AG04450 (cell line): ENCODE results near the gene APLP2. TPM values are rescaled to one million over a fixed set of nuclear protein-coding genes. Genes with fewer than 3 reads are reported as not detected.

ENCODE experiments used
- CTCF ChIA-PET: fragments of 300-600, 350-600 bp; formaldehyde crosslinking; extraction: SDS; loops from one replicate; lab custom pipeline; 2022; ENCODE audit warnings: antibody characterized with exemption, inconsistent platforms; lab: Charles Lee
- POLR2A ChIA-PET: fragments of 350-600 bp; formaldehyde crosslinking; extraction: SDS; loops from one replicate; lab custom pipeline; 2021; ENCODE audit warnings: antibody characterized with exemption, inconsistent platforms; lab: Yijun Ruan, JAX
- DNase-seq: peaks from one replicate; pipeline ENCODE4 v3.0.0-alpha.2; 2011; ENCODE audit warnings: low read depth, low spot score
- H3K27ac ChIP-seq: one replicate; pipeline ENCODE4 v1.5.1; 2012; ENCODE audit warnings: low read depth, low read length, control low read depth
- H3K27me3 ChIP-seq: one replicate; pipeline ENCODE4 v1.6.0; 2012; ENCODE audit warnings: low read length; ENCODE audit not compliant: control insufficient read depth, insufficient read depth
- H3K4me3 ChIP-seq: 2 replicates; pipeline ENCODE4 v1.5.1; 2011; ENCODE audit warnings: mild to moderate bottlenecking, low read depth, low read length, control low read depth
- H3K9me3 ChIP-seq: 2 replicates; pipeline ENCODE4 v1.5.1; 2012; ENCODE audit warnings: low read length; ENCODE audit not compliant: control insufficient read depth, insufficient read depth
- polyA plus RNA-seq: library from polyadenylated mRNA; depleted of rRNA; stranded (reverse); fragments of >200 nt; gene quantifications from 2 replicates; pipeline ENCODE4 v1.2.3, GENCODE V29; 2011
- TF ChIP-seq, protein P1 (sequence below): IDR thresholded peaks from 2 replicates; pipeline ENCODE4 v1.5.1; 2011; ENCODE audit warnings: low read depth, low read length, control low read depth, inconsistent platforms

The APLP2 gene
- polyA plus RNA-seq, 1 experiment, result 273 TPM

DNA sequence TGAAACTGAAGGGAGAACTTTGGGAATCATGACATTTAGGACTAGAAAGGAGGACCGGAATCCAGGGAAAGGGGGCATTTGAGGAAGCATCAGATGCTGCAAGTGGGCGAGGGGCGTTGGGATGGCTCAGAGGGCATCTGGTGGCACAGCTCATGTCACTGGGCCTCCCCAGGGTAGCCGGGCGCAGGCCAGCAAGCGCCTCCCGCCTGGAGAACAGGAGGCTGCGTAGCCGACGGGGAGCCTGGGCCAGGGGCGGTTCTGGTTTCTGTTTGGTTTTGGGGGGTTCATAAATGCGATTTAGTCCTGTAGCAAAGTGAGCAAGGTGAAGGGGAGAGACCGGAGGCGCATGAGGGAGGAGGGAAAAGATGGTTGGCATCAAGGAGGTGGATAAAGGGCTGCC is 89.4 kb downstream of the APLP2 start:
- H3K27me3 ChIP-seq, result peaks cover 48% of the 10 kb centered on the region
- H3K4me3 ChIP-seq, result no peak overlapping the region
- H3K27ac ChIP-seq, result no peak overlapping the region
- DNase-seq, result no peak
- ChIA-PET CTCF (no interaction called here), POLR2A (no interaction called here)
- no peaks in the 10 kb centered on the region for H3K9me3 ChIP-seq
- TF ChIP-seq, protein P1, sequence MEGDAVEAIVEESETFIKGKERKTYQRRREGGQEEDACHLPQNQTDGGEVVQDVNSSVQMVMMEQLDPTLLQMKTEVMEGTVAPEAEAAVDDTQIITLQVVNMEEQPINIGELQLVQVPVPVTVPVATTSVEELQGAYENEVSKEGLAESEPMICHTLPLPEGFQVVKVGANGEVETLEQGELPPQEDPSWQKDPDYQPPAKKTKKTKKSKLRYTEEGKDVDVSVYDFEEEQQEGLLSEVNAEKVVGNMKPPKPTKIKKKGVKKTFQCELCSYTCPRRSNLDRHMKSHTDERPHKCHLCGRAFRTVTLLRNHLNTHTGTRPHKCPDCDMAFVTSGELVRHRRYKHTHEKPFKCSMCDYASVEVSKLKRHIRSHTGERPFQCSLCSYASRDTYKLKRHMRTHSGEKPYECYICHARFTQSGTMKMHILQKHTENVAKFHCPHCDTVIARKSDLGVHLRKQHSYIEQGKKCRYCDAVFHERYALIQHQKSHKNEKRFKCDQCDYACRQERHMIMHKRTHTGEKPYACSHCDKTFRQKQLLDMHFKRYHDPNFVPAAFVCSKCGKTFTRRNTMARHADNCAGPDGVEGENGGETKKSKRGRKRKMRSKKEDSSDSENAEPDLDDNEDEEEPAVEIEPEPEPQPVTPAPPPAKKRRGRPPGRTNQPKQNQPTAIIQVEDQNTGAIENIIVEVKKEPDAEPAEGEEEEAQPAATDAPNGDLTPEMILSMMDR, result no peak

DNA sequence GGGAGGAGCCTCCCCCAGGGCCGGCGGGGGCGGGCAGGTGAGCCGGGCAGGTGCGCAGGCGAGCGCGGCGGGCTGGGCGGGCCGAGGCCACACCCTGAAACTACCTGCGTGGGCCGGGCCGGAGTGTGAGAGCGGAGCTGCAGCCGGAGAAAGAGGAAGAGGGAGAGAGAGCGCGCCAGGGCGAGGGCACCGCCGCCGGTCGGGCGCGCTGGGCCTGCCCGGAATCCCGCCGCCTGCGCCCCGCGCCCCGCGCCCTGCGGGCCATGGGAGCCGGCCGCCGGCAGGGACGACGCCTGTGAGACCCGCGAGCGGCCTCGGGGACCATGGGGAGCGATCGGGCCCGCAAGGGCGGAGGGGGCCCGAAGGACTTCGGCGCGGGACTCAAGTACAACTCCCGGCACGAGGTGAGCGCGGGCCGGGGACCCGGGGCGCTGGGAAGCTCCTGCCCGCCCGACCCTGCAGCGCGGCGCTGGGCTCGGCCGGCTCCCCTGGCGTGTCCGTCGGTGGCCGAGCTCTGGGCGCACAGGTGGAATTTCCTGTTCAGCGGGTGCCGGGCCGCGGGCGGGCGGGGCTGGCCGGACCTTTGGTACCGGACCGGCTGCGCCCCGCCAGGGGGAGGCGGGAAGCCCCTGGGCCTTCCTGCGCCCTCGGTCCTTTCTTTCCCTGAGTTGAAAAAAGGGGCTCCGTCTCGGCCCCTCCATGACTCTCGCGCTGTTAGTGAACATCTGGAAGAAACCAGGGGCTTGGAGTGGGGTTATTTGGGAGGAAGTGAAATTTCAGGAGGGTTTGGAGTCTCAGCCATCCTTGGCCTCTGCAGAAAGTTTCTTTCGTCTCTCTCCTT is 90.2 kb downstream of the APLP2 start, which contains the start of gene ST14:
Gene ST14, plus strand, starts transcription at position 126 of the 841 bp plus-strand sequence. Its CDS starts 198 bp downstream, at position 324.
- Histone ChIP-seq H3K27ac (no peak within 1 kb of the TSS), H3K9me3 (no peaks in the 10 kb centered on the region), H3K4me3 (no peak within 1 kb of the TSS), H3K27me3 (peaks cover 48% of the 10 kb centered on the region)
- DNase-seq, result no peak
- TF ChIP-seq, protein P1, result no peak
- ChIA-PET CTCF (interaction anchor here (1.1 kb wide), 1 partner anchor 27 kb away, joined by 6 read pairs; no protein-coding TSS in a partner anchor), POLR2A (interaction anchor here (0.6 kb wide), 1 partner anchor 1115 kb away, joined by 3 read pairs; no protein-coding TSS in a partner anchor)

DNA sequence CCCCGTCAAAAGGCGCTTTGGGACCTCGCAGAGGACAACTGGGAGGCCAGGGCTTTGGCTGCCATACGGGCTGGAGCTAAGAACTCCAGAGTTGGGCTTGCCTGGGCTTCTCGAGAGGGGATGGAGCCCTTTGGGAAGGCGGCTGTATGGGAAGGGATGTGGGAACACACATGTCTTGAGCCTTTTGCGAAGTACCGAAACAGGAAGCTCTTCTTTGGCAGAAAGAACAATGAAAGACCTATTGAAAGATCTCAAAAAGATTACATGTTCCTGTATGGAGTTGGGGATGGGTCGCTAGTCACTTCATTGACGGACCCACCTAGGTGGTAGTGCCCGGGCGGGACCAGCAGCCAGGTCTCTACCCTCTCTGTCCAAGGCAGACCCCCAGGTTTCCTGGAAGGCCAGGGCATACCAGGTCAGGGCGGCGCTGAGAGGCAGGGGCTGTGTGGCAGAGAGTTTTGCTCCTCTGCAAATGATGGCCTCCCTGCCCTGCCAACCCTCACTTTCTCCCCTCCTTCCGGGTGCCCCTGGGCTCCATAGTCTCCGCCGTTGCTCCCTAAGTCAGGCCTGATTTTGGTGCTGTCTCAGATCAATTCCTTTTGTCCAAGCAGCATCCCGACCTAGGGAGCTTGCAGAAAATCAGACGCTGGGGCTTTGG is 90.9 kb downstream of the APLP2 start:
- no peak for DNase-seq
- H3K27me3 ChIP-seq, result peaks cover 48% of the 10 kb centered on the region
- no peak overlapping the region for H3K4me3 ChIP-seq
- H3K9me3 ChIP-seq, result no peaks in the 10 kb centered on the region
- ChIA-PET CTCF (interaction anchor here (1.1 kb wide), 1 partner anchor 28 kb away, joined by 6 read pairs; no protein-coding TSS in a partner anchor), POLR2A (no interaction called here)
- H3K27ac ChIP-seq, result no peak overlapping the region
- TF ChIP-seq, protein P1, result no peak

DNA sequence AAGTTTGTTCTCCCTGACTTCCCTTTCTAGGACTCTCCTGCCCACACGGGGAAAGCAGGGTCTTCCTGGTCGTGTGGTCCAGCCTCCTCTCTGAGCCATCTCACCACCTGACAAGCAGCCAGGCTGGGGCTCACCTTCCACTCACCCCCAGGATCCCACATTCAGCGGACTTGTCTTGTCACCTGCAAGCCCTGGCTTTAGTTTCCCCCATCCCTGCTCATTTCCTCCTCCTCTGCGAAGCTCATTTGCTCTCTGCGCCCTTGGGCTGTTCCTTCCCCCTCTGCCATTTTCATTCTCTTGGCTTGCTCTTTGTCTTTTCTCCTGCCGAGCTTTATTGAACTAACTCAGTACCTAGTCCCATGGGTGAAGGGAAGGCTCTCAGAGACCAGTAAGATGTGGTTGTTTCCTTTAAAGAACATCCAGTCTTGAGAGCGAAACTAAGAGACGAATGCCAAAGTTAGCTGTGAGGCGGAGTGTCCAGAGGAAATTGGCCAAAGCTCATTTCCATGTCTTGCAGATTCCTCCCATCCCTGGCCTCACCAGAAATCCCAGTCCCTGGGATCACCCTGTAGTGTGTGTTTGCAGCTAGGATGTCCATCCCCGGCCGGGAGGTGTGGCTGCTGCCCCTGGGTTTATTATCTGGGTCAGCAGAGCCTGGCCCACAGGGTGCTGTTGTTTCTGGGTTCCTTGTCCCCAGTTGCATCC is 91.9 kb downstream of the APLP2 start:
- Histone ChIP-seq H3K9me3 (no peaks in the 10 kb centered on the region), H3K27ac (no peak overlapping the region), H3K27me3 (peaks cover 48% of the 10 kb centered on the region), H3K4me3 (no peak overlapping the region)
- CTCF ChIA-PET, result interaction anchor here (0.5 to 0.7 kb wide), 2 partner anchors 239 to 743 kb away, joined by 3 read pairs; no protein-coding TSS in a partner anchor
- no peak for DNase-seq
- TF ChIP-seq, protein P1, result no peak
- POLR2A ChIA-PET, result no interaction called here
